Measurements from ENCODE around the gene GAL3ST2.
A peak's percentile ranks its signal among the peaks of the same experiment; 100 is the strongest.
"Not testable (repeated sequence)": the region's sequence is repeated elsewhere in the genome, so short reads cannot be mapped to it uniquely, and the experiment has no call there.

The GAL3ST2 gene

DNA sequence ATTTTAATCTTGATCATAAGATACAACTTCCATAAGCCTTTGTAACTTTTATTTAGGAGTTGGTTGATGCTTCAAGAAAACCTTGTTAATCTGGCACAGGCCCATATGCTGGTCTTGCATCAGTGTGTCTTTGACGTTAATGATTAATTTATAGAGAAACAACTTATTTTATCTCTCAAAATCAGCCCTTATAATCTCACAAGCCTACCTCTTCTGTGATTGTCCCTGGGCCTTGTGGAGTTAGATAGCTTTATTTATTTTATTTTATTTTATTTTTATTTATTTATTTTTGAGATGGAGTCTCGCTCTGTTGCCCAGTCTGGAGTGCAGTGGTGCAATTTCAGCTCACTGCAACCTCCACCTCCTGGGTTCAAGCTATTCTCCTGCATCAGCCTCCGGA lies 5.4 kb downstream of the GAL3ST2 start:
- not testable (repeated sequence) for H3K27ac ChIP-seq, H3K4me3 ChIP-seq

DNA sequence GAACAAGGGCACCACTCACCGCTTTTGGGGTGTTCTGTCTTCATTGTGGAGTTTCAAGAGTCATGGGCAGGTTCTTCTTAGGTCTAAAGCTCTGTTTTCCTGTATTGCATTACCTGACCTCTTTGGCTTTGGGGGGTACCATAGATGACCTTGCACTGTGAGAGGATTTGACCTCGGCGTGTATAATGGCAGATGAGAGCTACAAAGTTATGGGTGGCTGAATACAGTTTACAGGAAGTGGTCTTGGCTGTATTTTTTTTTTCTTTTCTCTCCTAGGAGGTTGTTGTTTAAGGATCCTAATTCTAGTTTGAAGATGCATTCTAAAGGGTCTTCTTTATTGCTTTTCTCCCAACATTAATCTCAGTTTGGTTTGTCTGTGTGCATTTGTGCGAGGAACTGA lies 11.5 kb downstream of the GAL3ST2 start:
- H3K4me3 ChIP-seq, result no peak overlapping the region
- no peak overlapping the region for H3K27ac ChIP-seq

DNA sequence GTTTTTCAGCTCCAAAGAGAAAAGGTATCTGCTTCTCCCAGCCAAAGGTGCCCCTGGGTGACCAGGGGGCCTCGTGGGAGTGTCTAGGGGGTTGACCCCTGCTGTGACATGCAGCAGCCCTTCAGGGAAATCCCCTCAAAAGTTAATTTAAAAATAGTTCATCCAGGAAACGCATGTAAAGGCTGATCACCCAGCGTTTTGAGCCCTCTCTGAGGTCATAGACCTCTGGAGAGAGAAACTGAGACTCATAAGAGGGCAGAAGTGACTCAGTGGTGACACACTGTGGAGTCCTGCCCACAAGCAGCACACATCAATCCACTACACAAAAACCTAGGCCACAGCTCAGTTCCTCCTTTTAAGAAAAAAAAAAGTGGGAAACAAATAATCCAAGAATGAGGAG lies 11.9 kb downstream of the GAL3ST2 start:
- no peak overlapping the region for H3K27ac ChIP-seq

DNA sequence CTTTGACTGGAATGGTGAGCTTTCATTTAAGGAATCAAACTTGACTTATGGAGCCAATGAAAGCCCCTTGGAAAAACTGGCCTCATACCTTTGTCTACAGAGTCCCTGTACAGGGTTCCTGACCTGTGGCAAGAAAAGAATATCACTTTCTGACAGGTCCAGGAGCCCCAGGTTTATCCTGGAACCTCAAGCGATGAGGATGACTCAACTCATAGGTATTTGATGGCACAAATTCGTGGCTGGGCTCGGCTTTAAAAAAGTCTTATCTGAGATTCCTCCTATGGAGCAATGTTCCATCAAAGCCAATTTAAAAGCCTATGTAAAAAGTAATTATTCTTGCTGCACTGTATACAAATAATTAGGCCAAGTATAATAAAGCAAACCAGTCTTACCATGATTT lies 14.8 kb downstream of the GAL3ST2 start:
- not testable (repeated sequence) for H3K27ac ChIP-seq

More for the DNA sequence above, 11.9 kb downstream of the GAL3ST2 start:
- H3K4me3 ChIP-seq, result no peak overlapping the region

DNA sequence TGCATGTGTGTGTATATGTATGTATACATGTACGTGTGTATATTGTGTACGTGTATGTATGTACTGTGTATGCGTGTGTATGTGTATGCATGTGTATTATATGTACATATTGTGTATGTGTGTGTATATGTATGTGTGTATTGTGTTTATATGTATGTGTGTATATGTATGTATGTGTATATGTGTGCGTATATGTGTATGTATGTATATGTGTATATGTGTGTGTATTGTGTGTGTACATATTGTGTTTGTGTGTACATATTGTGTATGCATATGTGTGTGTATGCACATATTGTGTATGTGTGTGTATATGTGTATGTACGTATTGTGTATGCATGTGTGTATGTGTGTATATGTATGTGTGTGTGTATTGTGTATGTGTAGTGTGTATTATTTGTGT lies 16.8 kb downstream of the GAL3ST2 start:
- Histone ChIP-seq H3K4me3 (no peak overlapping the region), H3K27ac (no peak overlapping the region)

More for the DNA sequence above, 14.8 kb downstream of the GAL3ST2 start:
- H3K4me3 ChIP-seq, result not testable (repeated sequence)

DNA sequence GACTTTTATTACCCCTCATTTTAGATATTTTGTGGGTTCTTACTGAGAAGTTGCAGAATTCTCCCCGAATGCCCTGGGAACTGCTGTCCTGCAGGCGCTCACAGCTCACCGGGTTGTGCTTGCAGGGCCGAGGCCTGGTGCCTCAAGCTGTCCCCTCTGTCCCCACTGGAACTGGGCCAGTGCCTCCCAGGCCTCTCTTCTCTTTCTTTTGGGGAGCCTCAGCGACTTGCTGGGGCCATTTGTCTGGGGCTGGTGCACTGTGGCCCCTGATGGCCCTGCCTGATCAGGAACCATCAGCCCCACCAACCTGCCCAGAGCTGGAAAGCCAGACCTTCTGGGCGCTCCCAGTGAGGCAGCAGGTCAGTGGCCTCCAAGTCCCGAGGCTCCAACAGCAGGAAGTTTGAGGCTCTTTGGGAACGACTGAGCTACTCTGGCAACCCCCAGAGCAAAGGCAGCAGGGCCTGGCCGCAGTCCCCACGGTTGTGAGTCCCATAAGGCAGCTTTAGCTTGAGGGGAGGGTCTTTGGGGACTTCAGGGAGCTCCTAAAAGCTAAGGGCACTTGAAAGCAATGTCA lies 17.7 kb downstream of the GAL3ST2 start:
- Histone ChIP-seq H3K27ac (no peak overlapping the region), H3K4me3 (no peak overlapping the region)

DNA sequence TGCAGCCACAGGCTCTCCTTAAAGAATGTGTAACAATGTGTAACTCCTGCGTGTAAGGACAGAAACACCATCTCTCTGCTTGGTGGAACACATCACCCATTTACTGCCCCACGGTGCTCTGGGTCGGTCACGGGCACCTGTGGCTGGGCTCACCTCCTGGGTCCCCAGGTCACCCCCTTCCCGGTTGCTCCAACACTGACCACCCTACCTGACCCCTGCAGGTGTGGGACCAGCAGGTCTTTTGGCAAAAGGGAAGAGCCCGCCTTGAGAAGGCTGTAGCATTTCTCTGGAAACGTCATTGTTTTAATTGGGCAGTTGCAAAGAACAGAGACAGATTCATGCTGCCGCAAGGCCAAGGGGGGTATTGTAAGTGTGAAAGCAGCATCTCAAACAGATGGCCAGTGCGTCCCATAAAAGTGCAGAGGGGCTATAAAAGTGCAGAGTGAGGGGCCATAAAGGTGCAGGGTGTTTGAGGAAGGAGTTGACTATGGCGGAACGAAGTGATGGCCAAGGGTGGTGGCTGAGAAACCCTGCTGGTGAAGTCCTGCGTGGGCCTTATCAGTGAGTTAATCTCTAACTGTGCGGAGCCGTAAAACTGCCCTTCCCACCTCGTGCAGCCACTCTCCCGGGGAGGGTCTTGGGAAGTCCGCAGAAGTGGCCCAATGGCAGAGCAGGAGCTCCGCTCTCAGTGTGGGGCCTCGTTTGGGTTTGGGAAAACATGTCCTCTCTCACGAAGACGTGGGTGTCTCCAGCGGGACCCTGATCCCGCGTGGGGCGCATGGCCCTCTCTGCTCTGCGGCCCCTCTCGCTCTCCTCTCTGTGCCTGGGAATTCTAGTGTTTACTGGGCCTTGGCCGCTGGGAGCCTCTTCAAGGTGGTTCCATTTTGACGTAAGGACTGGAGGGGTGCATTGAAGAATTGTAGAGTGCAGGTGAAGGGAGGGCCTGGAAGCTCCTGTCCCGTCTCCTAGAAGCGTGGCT lies 18.7 kb downstream of the GAL3ST2 start:
- Histone ChIP-seq H3K27ac (no peak overlapping the region), H3K4me3 (no peak overlapping the region)

DNA sequence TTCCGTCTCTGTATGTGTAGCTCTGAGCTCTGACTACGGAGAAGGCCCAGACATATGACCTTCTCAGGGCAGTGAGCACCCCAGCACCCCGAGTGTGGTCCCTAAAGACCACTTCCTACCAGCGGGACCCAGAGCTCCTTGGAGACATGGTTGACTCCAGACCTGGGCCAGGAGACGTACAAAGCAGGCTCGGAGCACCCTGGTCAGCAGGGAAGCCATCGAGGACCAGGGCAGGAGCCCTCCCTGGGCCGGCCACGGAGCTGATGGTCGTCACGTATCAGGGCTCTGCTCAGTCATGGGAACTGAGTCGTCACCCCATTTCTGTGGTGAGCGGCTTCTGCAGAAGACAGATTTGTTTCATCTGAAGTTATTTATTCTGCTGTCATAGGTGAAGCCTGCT lies 19.6 kb downstream of the GAL3ST2 start:
- no peak overlapping the region for H3K4me3 ChIP-seq
- H3K27ac ChIP-seq, result no peak overlapping the region

DNA sequence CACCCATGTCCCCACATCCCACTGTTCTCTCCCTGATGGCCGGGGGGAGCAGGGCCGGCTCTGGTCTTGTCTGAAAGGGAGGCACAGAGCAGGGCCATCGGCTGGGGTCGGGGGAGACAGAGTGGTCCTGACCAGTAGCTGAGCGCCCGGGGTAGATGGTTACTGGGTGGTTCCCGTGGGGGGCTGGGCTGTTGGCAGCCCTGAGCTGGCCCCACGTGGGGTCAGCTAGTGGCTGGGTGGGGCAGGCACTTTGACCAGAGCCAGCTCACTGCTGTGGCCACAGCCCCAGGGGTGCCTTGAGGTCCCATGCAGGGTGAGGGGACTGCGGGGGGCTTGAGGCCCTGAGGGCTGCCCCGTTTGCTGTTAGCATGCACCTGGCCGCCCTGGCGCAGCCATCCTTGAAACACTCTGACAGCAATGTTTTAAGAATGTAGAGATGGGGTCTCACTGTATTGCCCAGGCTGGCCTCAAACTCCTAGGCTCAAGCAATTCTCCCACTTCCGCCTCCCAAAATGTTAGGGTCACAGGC lies 20.1 kb downstream of the GAL3ST2 start:
- Histone ChIP-seq H3K27ac (no peak overlapping the region), H3K4me3 (no peak overlapping the region)

DNA sequence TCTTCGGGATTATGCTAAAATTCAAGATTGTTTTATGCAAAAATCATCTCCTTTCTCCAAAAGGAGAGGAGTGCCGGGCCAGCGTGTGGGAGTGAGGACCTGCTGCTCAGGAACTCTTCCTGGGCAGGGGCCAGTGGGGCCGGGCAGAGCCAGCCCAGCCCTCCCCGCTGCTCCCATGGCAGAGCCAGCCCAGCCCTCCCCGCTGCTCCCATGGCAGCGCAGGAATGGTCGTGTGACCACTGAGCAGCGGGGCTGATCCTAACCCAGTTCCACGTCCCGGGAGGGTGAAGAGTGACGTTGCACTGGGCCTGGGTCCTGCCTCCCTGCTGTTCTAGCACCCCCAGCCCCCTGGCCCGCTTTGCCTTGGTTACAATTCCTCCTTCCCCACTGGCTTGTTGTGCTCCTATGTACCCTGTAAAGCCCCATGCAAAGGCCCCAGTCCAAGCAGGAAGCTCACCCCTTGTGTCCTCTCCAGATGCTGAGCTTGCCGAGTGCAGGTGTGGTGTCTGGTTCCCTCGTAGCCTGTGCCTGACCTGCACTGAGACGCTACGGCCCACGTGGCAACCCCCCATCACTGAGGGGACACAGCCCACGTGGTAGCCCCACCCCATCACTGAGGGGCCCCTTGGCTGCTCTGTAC lies 20.9 kb downstream of the GAL3ST2 start:
- H3K4me3 ChIP-seq, result no peak overlapping the region
- H3K27ac ChIP-seq, result no peak overlapping the region

DNA sequence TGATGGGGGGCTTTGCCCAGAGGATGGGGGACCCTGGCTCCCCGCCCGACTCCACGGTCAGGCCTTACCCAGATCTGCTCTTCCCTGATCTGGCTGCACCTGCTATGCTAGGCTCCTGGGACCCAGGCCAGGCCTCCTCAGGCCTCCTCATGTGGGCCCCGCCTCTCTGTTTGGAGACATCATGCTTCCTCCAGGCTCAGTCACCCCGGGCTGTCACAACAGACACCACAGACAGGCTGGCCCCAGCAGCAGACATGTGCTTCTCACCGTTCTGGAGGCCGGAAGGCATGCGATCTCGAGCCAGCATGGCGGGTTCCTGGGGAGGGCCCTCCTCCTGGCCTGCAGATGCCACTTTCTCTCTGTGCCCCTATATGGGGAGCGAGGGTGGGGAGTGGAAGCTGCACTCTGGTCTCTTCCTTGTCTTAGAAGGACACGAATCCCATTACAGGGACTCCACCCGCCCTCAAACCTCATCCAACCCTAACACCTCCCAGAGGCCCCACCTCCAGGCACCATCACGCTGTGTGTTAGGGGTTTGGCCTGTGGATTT lies 21.5 kb downstream of the GAL3ST2 start:
- H3K27ac ChIP-seq, result no peak overlapping the region
- no peak overlapping the region for H3K4me3 ChIP-seq

DNA sequence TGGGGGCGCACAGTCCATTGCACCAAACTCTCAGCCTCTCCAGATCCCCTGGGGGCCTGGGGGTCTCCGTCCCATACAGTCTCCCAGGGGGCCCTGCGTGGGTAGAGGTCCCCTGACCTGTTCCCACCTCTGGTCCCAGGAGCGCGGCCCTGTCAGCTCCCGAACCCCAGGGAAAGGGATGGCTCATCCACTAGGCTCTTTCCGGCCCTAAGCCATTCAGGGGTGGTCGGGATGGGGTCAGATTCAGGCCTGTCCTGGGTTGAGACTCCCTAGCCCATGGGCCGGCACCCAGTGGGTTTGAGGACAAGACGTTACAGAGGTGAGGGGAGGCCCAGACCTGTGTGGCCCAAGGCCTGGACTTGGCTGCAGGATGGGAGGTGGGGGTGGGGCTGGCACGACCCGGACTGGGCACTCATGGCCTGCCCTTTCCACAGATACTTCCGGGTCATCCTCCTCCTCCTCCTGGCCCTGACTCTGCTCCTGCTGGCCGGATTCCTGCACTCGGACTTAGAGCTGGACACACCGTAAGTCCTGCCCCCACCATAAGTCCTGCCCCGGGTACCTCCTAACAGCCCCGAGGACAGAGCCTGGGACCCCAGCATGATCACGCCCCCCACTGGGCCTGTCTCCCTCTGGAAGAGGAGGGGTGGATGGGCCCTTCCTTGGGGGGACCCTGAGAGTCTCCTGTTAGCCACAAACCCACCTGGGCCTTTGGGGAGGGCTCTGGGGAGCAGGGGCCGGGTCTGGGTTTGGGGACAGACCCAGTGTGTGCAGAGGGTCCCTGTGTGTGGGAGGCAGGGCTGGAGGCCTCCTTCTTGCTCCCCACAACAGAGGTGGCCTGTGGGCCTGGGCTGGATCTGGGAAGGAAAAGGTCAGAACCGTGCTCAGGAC lies 22.3 kb downstream of the GAL3ST2 start:
- H3K4me3 ChIP-seq, result no peak overlapping the region
- no peak overlapping the region for H3K27ac ChIP-seq

DNA sequence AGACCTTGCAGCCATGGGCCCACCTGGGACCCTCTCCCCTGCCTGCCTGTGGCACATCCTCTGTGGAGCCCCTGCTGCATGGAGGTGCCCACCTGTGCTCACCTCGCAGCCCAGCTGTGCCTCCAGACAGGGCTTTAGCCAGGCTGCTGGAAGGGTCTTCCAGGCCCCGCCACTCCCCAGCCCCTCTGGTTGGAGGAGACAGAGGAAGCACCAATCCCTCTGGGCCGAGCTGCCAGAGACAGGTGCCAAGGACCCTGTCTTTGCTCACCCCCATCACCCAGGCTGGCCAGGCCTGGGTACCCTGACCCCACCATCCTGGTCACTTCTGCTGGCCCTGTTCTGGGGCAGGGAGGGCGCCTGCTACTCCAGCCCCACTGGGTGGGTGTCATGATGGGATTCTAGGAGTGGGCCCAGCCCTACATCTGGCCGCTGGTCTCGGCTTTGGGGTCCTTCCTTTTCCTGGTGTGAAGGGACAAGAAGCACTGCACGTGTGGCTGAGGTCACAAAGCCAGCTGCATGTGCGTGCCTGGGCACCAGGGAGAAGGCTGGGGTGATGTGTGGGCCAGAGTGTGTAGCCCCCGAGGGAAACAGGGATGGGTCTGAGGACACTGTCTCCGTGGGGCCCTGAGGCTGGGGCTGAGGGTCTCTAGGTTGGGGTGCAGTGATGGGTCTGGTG lies 23.0 kb downstream of the GAL3ST2 start:
- H3K27ac ChIP-seq, result no peak overlapping the region
- no peak overlapping the region for H3K4me3 ChIP-seq

DNA sequence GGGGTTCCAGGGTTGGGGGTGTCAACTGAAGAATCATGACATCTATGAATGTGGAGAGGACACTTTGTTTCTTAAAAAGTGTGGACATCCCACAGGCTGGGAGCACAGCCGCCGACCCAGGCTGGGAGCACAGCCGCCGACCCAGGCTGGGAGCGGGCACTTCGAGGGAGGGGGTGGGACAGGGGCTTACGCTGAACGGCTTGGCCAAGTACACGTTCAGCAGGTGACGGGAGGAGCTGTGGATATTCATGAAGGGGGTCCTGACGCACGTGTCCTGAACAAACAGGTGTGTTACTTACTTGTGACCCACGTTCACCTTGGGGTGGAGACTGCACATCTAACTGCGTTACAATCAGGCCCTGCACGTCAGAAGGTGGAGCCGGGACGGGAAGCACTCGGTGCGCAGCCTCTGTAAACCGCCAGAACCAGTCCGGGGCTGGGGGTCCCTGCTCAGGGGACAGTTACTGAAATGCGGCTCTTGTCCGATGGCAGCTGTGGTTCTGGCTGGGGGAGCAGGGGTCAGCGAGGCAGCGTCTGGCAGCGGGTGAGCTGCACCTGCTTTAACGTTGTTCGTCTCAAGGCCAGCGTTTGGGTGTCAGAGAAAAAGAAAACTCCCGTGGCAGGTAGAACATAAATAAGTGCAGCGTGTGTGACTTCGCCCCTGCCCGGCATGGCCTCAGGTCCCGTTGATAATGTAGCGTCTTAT lies 23.7 kb downstream of the GAL3ST2 start:
- not testable (repeated sequence) for H3K27ac ChIP-seq, H3K4me3 ChIP-seq

DNA sequence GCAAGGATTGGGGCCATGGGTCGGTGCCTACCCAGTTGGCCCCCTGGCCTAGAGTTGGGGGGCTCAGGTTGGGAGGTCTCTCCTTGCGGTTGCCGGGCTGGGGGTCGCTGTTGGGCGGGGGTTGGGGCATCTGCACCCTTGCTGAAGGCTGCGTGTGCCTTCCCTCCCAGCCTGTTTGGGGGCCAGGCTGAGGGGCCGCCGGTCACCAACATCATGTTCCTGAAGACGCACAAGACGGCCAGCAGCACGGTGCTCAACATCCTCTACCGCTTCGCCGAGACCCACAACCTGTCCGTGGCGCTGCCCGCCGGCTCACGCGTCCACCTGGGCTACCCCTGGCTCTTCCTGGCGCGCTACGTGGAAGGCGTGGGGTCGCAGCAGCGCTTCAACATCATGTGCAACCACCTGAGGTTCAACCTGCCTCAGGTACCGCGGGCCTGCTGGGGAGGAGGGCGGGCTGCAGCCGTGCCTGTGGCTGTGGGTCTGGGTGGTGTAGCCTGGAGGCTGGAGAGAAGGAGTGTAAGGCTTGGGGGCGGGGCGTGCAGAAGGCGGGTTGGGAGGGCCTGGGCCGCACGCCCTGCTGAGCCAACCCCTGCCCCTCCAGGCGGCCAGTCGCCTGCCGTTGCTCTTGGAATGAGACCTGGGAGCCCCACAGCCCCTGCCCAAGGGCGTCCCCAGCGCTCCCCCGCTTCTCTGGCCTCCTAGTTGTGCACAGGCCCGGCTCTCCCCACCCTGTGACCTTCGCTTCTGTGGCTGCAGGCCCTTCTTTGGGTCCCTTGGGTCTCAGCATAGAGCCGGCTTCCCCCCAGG lies 25.2 kb downstream of the GAL3ST2 start:
- no peak overlapping the region for H3K4me3 ChIP-seq
- H3K27ac ChIP-seq, result no peak overlapping the region

DNA sequence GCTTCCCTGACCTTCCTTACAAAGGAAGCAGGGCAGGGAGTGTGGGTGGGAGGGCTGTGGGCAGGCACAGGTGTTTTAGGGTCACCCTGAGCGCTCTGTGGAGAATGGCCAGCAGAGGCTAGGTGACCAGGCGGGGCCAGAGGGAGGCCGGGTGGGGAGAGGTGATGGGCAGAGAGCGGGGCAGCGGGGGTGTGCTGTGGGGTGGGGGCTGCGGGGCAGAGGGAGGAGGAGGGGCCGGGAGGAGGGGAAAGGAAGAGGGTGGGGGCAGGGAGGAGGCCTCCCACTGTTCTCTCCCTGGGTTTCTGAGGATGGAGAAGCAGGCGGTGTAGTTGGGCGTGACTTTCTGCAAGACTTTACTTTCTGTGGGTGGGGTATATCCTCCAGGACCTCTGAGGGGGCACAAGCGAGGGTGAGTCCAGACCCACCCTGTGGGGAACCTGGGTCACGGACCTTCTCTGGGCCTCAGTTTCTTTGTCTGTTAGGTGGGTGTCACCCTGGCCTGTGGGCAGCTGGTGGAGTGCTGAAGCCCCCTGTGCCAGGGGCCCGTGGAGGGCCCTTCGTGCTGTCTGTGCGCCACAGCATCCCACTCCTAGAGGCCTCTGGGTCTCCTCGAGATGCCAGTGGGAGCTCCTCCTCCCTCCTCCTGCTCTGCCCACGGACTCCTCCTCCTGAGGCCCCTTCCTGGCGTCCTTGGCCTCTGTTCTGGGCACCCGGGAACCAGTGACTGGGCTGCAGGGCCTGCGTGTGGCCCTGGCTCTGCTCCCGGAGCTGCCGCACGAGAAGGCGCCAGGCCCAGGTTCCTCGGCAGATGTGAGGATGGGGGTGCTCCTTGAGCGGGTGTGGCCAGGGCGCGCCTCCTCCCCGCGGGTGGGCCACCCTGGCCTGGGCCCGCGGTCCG lies 26.0 kb downstream of the GAL3ST2 start:
- peak overlapping the region in 2 of 7 experiments; percentile 52 to 58 for H3K4me3 ChIP-seq

More for the DNA sequence above, 26.0 kb downstream of the GAL3ST2 start:
- peak overlapping the region in 2 of 21 experiments; percentile 9 to 73 for H3K27ac ChIP-seq
